GM18907 (cell line): ENCODE results near the gene PGGHG.
"Not testable (repeated sequence)": the region's sequence is repeated elsewhere in the genome, so short reads cannot be mapped to it uniquely, and the experiment has no call there.

ENCODE experiments used
- ATAC-seq: cut with Tn5 transposase; IDR thresholded peaks from one replicate; pipeline ENCODE4 v1.9.1; 2021; ENCODE audit warnings: mild to moderate bottlenecking, moderate library complexity; ENCODE audit not compliant: unreplicated experiment

Gene PGGHG

DNA sequence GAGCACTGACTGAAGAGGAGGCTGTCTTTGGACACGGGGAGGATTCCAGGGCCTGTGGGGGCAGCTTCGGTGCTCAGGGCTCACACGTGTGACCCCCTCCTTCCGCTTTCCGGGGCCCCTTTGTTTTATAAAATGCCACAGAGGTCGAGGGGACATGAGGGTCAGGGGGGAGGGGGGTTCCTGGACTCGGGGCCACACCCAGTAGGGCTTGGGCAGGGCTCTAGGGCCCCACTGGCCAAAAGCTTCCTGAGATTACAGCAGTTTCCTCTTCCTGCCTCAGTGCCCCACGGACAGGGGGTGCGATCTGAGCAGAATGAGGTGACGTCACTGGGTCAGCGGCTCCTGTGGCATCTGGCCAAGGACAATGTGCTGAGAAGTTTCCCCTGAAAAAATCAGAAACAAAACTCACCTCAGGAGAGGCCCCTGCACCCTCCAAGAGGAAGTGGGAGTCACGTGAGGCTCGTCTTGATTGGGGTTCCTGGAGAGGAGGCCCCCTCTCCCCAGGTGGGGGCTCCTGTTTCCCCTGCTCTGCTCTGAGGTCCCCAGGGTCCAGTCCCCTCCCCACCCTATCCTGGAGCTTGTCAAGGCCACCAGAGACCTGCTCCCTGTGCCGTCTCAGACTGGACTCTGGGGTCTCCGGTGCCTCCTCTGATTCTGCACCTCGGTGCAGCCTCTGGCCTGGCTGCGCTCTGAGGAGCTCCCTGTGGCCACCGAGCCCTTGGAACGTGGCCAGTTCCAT lies 38.1 kb downstream of the PGGHG start:
- ATAC-seq: peak; percentile 56

GRCh38 chr11:327581-327923 lies 38.6 kb downstream of the PGGHG start:
- ATAC-seq: no peak

- no peak for ATAC-seq
Observed at GRCh38 chr11:328012-328411, 39.1 kb downstream of the PGGHG start.

DNA sequence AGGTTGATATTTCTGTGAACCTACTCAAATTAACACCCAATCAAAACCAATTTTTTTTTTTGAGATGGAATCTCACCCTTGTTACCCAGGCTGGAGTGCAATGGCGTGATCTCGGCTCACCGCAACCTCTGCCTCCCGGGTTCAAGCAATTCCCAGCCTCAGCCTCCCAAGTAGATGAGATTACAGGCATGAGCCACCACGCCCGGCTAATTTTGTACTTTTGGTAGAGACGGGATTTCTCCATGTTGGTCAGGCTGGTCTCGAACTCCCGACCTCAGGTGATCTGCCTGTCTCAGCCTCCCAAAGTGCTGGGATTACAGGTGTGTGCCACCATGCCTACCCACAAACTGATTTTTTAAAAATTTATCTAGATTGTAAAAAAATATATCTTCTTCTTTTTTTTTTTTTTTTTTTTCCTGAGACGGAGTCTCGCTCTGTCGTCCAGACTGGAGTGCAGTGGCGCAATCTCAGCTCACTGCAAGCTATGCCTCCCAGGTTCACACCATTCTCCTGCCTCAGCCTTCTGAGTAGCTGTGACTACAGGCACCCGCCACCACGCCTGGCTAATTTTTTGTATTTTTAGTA lies 39.7 kb downstream of the PGGHG start:
- ATAC-seq: not testable (repeated sequence)

DNA sequence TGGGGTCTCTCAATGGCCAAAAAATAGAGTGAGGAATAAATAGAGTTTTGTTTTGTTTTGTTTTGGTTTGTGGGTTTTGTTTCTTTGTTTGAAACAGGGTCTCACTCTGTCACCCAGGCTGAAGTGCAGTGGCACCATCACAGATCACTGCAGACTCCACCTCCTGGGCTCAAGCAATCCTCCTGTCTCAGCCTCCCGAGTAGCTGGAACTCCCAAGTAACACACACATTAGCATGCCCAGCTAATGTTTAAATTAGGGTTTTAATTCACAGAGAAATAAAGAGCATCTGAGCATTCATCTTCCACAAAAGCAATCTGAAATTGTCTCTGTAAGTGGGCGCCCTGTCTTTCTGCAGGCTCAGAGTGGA lies 40.9 kb downstream of the PGGHG start:
- no peak for ATAC-seq

GRCh38 chr11:330307-330693 lies 41.4 kb downstream of the PGGHG start:
- no peak for ATAC-seq

DNA sequence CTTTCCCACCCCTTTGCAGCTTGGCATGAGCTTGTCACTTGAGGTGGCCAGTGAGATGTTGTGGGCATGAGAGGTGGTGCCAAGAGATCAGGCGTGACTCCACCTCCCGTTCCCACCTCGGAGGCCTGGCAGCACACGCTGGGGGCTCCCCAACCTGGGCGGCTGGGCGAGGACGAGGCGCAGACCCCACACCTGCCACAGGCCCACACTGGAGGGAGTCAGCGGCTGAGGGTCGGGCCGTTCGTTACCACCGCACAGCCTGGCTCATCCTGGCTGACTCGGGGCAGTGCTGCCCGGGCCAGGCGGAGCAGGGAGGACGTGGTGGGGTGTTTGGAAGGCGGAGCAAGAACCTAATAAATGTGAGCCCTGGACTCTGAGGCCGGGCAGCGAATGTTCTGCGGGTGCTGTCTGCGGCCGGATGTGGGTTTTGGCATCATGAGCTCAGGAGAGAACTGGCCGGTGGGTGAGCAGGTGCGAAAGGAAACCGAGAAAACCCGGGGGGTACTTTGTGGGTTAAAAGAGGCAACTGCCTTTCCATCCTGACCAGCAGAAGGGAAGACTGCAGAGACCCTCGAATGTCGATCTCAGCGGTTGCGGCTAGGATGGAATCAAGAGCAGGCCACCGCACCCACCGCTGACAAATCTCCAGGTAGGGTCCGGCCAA lies 41.9 kb downstream of the PGGHG start:
- no peak for ATAC-seq

DNA sequence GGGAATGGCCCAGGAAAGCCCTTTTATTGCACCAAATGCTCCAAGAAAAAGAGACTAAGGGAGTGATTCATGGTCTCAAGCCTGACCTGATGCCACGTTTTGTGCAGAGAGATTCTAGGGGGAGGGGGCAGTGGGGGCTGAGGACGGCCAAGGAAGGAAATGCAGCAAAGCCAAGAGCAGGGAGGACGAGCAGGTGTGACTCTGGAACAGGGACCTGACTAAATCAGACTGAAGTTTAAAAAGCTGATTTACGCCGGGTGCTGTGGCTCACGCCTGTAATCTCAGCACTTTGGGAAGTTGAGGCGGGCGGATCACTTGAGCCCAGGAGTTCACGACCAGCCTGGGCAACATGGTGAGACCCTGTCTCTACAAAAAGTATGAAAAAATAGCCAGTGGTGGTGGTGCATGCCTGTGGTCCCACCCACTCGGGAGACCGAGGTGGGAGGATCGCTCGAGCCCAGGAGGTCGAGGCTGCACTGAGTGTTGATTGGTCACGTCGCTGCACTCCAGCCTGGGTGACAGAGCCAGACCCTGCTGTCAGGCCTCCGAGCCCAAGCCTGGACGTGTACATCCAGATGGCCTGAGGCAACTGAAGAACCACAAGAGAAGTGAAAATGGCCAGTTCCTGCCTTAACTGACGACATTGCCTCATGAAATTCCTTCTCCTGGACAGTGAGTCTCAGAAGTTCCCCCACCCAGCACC lies 42.6 kb downstream of the PGGHG start:
- ATAC-seq: no peak

DNA sequence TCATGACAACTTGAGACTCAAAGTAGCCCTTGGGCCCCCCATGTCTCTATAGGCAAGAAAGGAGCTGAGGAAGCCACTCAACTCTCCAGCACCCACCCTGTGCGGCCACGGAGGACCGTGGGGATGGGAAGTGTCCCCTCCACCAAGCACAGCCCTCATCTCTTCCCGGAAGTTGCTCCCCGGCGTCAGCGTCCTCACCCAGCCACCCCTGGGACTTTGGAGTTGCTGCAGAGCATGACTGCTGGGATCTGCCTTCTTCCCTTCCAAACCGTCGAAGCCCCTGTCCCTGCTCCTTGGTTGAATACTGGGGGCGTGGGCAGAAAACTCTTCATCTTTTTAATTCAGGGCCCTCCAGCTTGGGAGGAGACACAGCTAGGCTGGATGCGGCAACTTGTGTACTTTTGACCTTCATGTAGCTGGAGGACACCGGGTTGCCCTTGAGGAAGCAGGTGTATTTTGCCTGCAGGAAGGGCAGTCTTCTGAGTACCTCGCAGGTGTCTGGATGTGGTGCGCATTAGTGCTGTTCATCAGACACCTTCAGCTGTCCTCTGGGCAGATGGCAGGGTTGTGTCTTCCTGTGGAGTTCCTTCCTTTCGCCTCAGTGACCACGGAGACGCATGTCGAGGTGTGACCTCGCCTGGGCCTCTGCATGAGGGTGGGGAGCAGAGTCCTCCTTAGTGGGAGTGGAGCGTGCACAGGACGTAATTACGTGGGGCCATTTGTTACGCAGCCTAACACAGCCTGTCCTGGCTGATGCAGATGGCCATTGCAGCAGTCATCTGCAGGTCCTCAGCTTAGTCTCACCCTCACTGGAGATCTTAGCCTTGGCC lies 43.9 kb downstream of the PGGHG start:
- no peak for ATAC-seq

DNA sequence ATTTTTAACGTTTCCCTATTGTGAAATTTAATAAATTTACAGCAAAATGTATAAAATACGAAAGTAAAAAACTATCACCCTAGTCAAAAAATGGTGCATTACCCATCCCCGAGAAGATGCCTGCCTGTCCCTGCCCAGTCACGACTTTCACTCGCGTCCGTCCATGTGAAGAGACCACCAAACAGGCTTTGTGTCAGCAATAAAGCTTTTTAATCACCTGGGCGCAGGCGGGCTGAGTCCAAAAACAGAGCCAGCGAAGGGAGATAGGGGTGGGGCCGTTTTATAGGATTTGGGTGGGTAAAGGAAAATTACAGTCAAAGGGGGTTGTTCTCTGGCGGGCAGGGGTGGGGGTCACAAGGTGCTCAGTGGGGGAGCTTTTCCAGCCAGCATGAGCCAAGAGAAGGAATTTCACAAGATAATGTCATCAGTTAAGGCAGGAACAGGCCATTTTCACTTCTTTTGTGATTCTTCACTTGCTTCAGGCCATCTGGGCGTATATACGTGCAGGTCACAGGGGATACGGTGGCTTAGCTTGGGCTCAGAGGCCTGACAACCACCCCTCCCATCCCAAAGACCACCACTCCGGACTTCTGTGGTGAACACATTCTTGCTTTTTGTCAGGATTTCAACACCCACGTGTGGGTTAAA lies 44.8 kb downstream of the PGGHG start:
- not testable (repeated sequence) for ATAC-seq

- ATAC-seq: no peak
Observed at GRCh38 chr11:334264-334994, 45.5 kb downstream of the PGGHG start.

- ATAC-seq: no peak
Observed at GRCh38 chr11:335779-336658, 47.1 kb downstream of the PGGHG start.

- ATAC-seq: no peak
Observed at GRCh38 chr11:336659-337198, 47.8 kb downstream of the PGGHG start.

DNA sequence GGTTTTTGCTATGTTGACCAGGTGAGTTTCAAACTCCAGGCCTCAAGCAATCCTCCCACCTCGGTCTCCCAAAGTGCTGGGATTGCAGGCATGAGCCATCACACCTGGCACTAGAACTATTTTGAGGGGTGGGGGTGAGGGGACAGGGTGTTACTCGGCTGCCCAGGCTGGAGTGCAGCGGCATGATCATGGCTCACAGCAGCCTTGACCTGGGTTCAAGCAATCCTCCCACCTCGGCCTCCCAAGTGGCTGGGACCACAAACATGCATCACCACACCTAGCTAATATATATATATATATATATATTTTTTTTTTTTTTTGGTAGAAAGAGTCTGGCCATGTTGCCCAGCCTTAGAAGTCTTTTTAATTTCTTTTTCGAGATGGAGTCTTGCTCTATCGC lies 48.8 kb downstream of the PGGHG start:
- ATAC-seq: no peak

DNA sequence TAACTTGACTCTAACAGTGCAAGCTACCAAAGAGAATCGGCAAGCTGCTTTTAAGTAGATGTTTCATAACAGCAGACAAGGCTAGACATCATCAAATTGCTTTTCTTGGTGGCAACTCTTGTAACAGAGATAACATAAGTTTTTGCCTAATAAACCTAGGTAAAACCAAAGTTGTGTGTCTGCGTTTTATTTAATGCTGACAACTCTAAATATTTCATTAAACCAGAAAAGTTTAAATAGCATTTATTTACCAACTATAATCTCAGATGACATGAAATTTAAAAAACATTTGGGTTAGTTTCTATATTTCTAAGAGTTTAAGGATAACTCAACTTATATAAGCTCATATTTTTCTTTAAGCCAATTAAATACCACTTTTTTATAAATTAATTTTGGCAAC lies 51.0 kb downstream of the PGGHG start:
- no peak for ATAC-seq

GRCh38 chr11:340539-341512 lies 51.9 kb downstream of the PGGHG start:
- no peak for ATAC-seq

- no peak for ATAC-seq
Observed at GRCh38 chr11:342328-342727, 53.4 kb downstream of the PGGHG start.
